Measurements from ENCODE around the gene RANBP17.

Gene RANBP17

GRCh38 chr5:171314728-171315385 is 453.0 kb downstream of the RANBP17 start:
- peaks cover 6% of the 10 kb centered on the region for H3K4me1 ChIP-seq

GRCh38 chr5:171315386-171315891 is 453.6 kb downstream of the RANBP17 start:
- H2AFZ ChIP-seq = no peak overlapping the region
- no peak overlapping the region for H3K27ac ChIP-seq
- H3K9ac ChIP-seq = no peak overlapping the region
- peaks cover 6% of the 10 kb centered on the region for H3K4me1 ChIP-seq
- no peak for TF ChIP-seq CTCF (IDR thresholded peaks at IDR 0.05)
- no peak overlapping the region for H3K4me2 ChIP-seq (ENCODE audit: low read length)
- peaks cover 32% of the 10 kb centered on the region for H3K27me3 ChIP-seq (ENCODE audit: control insufficient read depth, insufficient read depth, low read length)
- no peaks in the 10 kb centered on the region for H3K36me3 ChIP-seq (ENCODE audit: control insufficient read depth, insufficient read depth, low read length)
- H3K9me3 ChIP-seq (ENCODE audit: control insufficient read depth, low read length) = no peaks in the 10 kb centered on the region
- H3K4me3 ChIP-seq (ENCODE audit: low read depth, low read length) = no peak overlapping the region
- no peaks in the 10 kb centered on the region for H3K79me2 ChIP-seq

More at GRCh38 chr5:171314728-171315385, 453.0 kb downstream of the RANBP17 start:
- no peak overlapping the region for H3K9ac ChIP-seq
- no peak overlapping the region for H3K4me3 ChIP-seq (ENCODE audit: low read depth, low read length)
- peaks cover 33% of the 10 kb centered on the region for H3K27me3 ChIP-seq (ENCODE audit: control insufficient read depth, insufficient read depth, low read length)
- H3K9me3 ChIP-seq (ENCODE audit: control insufficient read depth, low read length) = no peaks in the 10 kb centered on the region
- H3K36me3 ChIP-seq (ENCODE audit: control insufficient read depth, insufficient read depth, low read length) = no peaks in the 10 kb centered on the region
- H2AFZ ChIP-seq = no peak overlapping the region
- H3K27ac ChIP-seq = no peak overlapping the region
- TF ChIP-seq CTCF (IDR thresholded peaks at IDR 0.05) = no peak
- no peaks in the 10 kb centered on the region for H3K79me2 ChIP-seq
- no peak overlapping the region for H3K4me2 ChIP-seq (ENCODE audit: low read length)

- TF ChIP-seq CTCF (IDR thresholded peaks at IDR 0.05) = no peak
- no peaks in the 10 kb centered on the region for H3K9me3 ChIP-seq (ENCODE audit: control insufficient read depth, low read length)
- peaks cover 6% of the 10 kb centered on the region for H3K4me1 ChIP-seq
- H3K27me3 ChIP-seq (ENCODE audit: control insufficient read depth, insufficient read depth, low read length) = peaks cover 28% of the 10 kb centered on the region
- no peak overlapping the region for H2AFZ ChIP-seq
- H3K27ac ChIP-seq = no peak overlapping the region
- H3K4me3 ChIP-seq (ENCODE audit: low read depth, low read length) = no peak overlapping the region
- no peak overlapping the region for H3K4me2 ChIP-seq (ENCODE audit: low read length)
- no peaks in the 10 kb centered on the region for H3K36me3 ChIP-seq (ENCODE audit: control insufficient read depth, insufficient read depth, low read length)
- H3K9ac ChIP-seq = no peak overlapping the region
- no peaks in the 10 kb centered on the region for H3K79me2 ChIP-seq
These were observed 454.1 kb downstream of the RANBP17 start for GRCh38 chr5:171315925-171316257.

- H3K4me1 ChIP-seq = peaks cover 6% of the 10 kb centered on the region
- no peaks in the 10 kb centered on the region for H3K79me2 ChIP-seq
- H3K4me2 ChIP-seq (ENCODE audit: low read length) = peak overlapping the region; percentile 42
- no peak for TF ChIP-seq CTCF (IDR thresholded peaks at IDR 0.05)
- H3K27me3 ChIP-seq (ENCODE audit: control insufficient read depth, insufficient read depth, low read length) = peaks cover 25% of the 10 kb centered on the region
- no peaks in the 10 kb centered on the region for H3K36me3 ChIP-seq (ENCODE audit: control insufficient read depth, insufficient read depth, low read length)
- no peaks in the 10 kb centered on the region for H3K9me3 ChIP-seq (ENCODE audit: control insufficient read depth, low read length)
- no peak overlapping the region for H3K27ac ChIP-seq
- H2AFZ ChIP-seq = no peak overlapping the region
- H3K4me3 ChIP-seq (ENCODE audit: low read depth, low read length) = peak overlapping the region; percentile 11
- H3K9ac ChIP-seq = no peak overlapping the region
These were observed 454.7 kb downstream of the RANBP17 start for GRCh38 chr5:171316258-171317121.
